Forelimb muscle (tissue), 1 donor: ENCODE results near the gene ACTN1. TPM values are rescaled to one million over a fixed set of nuclear protein-coding genes. Genes with fewer than 3 reads are reported as not detected.

Experiments used
- DNase-seq: peaks from one replicate; pipeline ENCODE4 v3.0.0-alpha.2; 2013; ENCODE audit warnings: low read depth
- polyA plus RNA-seq: library from polyadenylated mRNA; unstranded; fragments of 120-200 nt; gene quantifications from one replicate; pipeline ENCODE4 v1.2.1, GENCODE V29; 2013; ENCODE audit not compliant: insufficient read length

The ACTN1 gene
- polyA plus RNA-seq, 1 donor: 38.3 TPM

DNA sequence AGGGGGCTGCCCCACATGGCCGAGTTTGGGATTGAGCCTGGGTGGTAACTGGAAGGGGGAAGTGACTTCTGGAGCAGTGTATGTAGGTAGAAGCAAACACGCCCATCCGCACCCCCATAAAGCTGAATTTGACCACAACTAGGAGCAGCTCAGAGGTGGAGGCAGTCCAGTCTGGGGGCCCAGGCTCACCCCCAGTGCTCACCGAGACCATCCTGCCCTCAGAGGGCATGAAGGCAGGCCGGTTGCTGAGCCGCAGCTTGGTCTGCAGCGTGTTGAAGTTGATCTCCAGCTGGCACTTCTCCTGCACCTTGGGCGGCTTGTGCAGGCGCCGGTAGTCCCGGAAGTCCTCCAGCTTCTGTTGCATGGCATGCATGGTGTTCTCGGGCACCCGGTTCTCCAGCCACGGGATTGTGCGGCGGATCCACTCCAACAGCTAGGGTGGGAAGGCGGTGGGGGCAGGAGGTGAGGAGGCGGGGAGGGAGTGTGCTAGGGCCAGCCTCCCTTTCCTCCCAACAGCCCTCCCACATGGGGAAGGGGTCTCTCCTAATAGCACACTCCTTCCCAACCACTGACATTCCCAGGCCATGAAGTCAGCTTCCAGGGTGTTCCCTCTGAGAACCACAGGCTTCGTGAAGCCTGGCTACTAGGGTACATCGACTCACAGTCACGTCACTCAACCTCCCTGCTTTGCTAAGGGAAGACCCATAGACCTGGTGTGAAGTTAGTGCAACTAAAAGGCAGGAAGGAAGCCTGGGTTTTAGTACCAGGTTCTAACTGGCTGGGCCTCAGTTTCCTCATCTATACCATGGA, 87.0 kb downstream of the ACTN1 start:
- no peak for DNase-seq

DNA sequence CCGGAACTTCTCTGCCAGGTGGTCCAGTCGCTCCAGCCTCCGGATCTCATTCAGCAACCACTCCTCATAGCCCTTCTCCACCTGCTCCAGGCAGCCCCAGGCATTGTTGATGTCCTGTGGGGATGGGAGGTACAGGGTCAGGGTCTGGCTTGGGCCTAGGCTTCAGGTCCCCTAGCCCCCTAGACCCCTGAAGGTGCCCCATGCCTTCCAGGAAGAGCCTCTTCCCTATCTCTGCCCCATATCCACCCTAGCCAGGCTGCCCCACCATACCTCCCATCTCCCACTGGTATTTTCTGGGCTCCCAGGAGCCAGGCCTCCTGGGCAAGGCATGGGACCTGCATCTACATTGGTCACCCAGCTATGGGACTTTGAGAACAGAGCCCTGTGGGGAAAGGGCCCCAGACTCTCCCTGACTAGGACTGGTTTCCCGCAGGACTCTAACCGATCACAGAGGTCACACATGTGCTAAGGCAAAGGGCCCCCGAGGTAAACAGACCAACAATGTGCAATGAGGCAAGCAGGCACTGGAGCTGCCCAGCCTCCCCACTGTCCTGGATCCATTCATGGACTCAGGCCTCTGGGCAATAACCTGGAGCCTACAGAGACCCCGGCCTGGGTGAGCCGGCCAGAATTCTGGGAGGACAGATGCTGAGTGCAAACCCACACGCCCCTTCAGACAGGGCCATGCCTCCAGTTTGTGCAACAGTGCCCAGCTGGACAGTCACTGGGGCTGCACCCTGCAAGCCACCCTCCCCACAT, 88.8 kb downstream of the ACTN1 start:
- DNase-seq: no peak

DNA sequence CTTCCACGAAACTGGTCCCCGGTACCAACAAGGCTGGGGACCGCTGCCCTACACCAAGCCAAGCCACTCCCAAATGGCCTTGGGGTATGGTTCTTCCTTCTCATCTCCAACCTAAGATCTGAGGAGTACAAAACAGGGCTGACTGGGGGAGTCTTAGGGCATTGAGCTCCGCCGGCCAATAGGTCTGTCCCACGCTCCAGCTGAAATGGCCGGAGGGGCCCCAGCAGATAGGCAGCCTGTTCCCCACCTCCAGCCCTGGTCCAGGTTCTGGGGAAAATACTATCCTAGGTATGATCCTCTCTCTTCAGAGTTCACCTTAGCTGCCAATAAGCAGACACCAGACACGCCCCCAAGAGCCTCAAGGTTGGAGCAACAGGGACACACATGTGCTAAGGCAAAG, 90.2 kb downstream of the ACTN1 start:
- DNase-seq: no peak

DNA sequence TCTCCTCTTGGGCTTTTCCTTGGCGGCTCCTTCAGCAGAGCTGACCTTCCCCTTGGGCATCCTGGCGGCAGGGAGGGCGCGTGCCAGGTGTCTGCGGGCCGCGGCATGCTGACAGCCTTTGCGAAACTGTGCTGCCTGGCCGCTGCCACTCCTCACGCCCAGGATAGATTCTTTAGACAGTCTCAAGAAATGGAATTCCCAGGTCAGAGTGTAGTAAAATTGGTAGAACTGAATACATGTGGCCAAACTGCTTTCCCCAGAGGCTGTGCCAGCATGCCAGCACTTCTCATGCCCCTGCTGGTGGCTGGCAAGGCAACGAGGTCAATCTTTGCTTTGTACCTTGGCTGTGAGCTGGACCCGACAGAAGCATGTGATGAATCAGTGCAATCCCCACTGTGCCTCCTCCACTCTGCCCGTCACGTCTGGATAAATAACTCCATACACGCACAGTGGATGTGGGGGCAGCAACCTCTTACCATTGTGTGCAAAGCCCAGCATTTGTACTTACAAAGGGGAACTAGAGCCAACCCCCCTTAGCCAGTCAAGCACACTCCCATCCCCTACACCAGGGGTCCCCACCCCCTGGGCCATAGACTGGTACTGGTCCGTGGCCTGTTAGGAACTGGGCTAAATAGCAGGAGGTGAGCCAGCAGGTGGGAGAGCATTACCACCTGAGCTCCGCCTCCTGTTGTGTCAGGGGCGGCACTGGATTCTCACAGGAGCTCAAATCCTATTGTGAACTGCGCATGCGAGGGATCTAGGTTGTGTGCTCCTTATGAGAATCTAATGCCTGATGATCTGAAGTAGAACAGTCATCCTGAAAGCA, 90.9 kb downstream of the ACTN1 start:
- no peak for DNase-seq

DNA sequence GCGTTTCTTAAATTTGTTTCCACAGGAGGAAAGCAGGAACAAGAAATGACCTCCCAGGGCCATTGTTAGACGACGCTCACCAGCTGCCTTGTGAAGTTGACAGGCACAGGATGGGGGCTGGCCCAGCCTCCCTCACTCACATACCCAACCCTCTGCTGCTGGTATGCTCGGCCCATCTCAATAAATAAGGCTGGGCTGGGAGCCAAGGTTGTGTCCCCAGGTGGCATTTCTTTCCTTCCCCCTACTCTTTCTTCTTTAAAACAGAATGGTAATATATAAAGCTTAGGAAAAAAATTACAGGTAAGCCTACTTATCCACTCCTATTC, 93.0 kb downstream of the ACTN1 start:
- no peak for DNase-seq

DNA sequence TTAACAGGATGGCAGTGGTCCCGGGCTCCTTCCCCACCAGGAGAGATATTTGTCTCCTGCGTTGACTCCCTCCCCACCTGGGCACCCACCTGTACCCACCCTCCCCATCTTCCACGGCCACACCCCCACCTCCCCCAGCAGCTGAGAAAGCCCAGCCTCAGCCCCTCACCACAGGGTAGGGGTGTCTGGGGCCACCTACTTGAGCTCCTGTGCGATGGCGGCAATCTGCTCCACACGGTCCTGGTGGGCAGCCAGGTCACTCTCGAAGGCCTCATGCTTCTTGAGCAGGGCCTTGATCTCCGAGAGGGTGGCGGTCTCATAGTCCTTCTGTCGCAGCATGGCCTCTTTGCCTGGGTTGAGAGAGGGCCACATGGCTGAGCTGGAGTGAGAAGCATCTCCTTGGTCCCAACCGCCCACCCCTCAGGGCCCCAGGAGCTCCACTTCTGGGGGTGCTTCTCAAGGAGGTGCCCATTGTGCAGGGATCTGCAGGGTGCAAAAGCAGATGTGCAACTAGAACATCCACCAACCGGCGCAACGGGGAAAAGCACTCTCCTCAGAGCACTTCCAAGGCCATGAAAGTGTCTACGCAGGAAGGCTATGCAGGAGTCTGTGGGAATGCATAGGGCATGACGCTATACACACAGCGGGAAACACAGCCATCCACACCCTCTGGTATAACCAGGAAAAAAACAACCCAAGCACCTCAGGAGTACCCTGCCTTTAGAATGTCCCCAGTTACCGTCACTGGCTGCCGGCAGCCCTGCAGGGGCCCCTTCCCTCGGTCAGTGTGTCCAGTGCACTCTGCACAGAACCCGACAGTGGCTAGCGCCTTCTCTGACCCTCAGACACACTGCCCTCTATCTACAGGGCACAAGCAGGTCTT, 93.6 kb downstream of the ACTN1 start:
- DNase-seq: no peak

DNA sequence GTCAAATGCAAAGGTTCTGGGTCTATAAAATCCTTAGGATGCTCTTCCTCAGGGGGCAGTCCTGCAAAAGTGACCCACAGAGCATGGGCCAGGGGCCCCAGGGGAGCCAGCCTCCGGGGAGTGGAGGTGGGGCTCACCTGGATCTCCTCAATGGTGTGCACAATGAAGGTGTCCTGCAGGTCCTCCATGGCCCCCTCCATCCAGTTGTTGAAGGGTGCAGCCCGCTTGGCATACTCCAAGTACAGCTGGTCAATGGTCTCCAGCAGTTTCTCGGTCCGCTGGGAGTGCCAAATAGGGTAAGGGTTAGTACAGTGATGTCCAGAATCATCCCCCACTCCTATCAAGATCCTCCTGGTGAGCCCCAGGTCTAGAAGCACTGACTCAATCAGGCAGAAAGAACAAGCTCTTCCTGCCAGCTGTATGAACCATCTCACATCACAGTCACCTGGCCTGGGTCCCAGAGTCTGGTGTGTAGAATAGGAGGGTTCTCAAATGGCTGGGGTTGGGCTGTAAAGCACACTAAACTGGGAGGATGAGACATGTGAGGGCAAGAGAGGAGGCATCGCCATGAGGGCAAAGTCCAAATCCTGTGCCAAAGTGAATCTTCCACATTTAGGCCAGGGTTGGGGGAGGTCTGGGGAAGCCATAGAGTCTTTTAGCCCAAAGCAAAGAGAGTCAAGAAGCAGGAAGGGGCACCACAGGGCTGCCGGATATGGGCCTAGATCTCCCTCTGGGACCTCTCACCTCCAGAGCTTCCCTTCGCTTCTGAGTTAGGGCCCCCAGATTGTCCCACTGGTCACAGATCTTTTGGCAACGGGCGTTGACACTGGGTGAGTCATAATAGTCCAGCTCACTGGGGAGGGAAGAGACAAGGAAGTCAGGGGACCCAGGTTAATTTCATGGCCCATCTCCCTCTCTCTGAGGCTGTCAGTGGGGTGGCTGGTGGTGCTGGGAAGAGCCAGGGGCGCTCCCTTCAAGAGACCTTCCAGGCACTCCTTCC, 94.8 kb downstream of the ACTN1 start:
- no peak for DNase-seq

DNA sequence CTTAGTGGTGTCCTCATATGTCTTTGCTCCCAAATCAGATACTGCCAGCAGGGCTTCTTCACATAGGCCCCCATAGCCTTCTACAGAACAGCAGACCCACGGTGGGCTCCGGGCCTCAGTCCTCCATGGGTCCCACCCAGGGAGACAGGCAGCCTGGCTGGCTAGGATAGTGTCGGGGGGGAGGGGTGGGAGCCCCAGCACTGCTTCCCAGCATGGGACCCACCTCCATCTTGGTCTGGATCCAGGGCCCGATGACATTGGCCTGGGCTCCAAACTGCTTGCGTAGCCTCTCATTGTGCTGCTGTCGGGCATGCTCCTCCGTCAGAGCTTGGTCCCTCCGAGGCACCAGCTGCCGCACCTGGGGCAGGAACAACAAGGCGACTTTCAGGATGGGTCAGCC, 96.9 kb downstream of the ACTN1 start:
- DNase-seq: no peak

DNA sequence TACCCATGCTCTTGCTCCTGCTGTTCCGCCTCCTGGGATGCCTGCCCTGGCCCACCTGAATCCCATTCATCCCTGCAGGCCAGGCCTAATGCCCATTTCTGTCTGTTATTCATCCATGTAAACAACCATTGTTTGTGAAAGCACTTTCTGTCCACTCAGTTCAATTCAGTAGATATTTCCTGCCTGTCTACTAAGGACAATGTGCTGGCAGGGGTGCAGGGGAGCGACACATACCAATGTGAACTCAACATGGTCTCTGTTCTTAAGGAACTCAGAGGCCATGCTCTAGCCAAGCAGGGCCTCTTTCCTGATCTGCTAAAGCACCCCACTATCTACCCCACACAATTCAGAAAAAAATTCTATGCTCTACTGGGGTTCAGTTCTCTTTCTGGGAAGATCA, 97.7 kb downstream of the ACTN1 start:
- DNase-seq: no peak

DNA sequence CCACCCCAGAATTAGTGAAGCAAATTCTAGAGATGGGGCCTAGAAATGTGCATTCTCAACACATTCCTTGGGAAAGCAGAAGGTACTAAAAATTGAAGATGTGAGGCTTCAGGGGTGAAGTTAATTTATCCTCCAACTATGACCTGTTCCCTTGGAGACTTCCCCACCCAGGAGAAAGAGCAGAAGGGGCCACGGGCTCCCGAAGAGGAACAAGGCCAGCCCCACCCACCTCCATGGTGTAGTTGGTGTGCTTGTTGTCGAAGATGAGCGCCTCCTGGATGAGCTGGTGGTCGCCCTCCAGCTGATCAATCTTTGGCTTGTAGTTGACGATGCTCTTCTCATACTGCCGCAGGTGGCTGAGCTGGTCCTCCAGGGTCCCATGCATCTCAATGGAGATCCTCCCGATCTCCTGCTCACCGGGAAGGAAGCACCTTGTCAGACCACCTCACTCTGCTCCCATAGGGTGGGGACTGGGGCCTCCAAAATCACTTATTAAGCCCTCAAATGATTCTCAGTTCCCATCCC, 98.5 kb downstream of the ACTN1 start:
- DNase-seq: no peak

DNA sequence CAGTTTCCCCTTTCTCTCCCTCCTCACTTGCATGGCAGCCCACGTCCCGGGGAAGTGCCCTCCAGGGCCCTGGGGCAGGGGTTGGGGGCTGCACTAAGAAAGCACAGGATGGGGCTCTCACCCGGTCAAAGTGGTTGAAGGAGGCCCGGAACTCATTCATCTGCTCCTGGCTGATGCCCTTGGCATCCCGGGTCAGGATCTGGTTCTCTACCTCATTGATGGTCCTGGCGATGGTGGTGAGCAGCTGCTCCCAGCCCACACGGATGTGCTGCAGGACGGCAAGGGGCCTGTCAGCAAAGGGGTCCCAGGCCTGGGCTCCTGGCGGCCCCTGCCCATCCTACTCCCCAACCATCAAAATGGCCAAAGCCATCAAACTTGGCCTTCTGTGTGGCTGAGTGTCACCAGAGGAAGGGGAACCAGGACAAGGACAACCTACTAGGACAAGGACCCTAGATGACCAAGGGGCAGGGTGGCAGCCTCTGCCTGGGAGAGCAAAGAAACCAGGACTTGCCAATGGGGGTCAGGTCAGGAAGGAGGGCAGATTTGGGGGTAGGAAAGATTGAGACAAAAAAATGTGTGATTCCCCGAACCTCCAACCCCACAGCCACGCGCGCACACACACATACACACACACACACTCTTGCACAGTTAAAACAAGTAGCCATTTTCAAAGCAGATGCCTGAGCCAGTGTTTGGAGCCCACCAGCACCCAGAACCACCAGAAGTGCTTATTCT, 99.1 kb downstream of the ACTN1 start:
- DNase-seq: no peak

DNA sequence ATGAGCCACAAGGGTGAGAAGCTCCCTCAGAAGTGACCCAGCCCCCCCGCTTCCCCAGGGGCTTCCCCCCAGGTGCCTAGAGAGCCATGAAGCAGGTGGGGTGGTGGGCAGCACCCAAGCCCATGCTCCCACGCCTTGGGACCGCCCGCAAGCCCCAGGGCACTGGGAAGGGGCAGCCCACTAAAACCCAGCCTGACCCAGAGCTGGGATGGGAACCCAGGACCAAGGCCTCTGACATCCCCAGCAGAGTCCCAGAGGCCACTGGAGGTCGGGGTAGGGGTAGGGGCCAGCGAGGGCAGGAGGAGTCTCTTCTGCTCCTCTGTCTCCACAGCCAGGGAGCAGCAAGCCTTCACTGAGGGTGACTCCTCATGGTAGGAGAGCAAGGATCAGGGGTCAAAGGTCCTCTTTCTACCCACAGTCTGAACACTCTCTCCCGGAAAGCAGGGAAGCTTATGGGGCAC, 99.8 kb downstream of the ACTN1 start:
- no peak for DNase-seq

DNA sequence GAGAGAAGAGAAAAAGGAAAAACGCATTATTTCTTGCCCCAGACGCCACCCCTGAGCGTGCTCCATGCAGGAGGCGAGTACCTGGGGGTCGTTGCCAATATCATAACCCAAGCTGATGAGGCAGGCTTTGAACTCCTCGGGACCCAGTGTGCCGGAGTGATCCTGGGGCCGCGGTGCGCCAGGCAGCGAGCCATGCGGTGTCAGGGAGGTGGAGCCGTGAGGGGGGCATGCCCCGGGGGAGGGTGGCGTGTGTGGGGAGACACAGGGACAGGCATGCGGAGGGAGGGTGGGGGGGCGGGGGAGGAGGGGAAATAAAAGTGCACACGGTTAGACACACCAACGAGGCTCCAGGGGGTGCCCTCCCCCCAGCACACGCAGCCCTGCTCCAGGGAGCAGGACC, 100.2 kb downstream of the ACTN1 start:
- no peak for DNase-seq

DNA sequence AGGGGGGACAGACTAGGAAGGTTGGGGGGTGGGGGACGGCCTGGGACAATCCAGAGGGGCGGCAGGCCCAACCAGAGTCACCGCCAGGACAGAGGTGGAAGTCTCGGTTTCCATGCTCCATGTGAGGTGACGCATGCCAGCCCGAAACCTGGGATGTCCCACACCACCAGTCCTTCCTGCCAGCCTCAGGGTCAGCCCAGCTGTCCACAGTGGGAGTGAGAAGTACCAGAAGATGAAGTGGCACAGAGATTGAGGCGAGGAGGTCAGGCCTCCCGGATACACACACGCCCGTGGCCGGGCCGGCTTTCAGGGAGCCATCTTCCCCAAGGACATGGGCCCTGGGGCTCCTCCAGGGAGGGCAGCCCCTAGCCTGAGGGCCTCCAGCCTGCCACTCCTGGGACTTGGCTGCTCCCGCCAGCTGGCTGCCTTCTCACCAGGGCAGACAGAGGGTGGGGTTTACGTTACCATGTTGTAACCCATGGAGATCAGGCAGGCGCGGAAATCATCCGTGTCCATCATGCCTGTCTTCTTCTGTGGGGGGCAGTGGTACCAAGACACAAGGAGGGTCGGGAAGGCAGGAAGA, 101.0 kb downstream of the ACTN1 start:
- DNase-seq: no peak

DNA sequence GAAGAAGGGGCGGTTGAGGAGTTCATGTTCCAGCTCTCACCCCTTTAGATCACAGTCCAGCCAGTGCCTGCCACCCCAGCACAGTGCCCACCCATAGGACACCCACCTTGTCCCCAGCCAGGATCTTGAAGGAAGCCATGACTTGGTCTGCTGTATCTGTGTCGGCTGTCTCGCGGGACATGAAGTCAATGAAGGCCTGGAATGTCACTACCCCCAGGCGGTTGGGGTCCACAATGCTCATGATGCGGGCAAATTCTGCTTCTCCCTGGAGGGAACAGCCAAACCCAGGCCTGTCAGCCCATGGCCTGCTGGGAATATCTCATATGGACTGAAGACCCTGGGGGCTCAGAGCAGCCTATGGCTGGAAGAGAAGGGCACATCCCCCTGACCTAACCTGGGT, 102.1 kb downstream of the ACTN1 start:
- no peak for DNase-seq

DNA sequence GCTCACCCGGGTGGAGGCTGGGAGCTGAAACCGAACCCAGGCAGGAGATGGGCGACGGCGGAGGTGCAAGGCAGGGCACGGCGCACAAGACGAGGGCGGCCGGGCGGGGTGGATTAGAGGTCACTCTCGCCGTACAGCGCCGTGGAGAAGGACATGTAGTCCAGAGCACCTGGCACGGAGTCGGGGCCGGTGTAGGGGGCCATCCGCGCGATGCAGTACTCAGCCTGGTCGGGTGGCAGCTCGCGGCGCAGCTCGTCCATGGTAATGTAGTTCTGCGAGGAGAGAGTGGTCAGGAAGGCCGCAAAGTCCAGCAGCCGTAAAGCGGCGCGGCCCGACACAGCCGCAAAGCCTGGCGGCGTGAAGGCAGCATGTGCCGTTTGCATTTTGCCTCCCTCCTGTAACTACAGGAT, 104.4 kb downstream of the ACTN1 start:
- no peak for DNase-seq

DNA sequence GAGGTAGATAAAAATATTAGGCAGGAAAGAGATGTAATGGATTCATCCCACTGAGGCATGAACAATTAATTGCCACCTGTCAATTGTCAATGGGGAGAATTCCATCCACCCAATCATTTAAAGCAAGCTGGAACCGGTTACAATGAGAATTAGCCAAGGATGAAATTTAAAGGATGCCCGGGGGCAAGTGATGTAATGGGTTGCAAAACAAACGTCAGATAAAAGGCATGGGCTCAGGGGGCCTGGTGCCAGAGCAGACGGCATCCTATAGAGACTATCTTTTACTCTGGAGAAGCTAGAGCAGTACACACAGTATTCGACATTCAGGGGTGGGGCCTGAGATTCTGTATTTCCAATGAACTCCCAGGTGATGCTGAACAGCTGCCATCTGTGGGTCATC, 105.7 kb downstream of the ACTN1 start:
- no peak for DNase-seq

DNA sequence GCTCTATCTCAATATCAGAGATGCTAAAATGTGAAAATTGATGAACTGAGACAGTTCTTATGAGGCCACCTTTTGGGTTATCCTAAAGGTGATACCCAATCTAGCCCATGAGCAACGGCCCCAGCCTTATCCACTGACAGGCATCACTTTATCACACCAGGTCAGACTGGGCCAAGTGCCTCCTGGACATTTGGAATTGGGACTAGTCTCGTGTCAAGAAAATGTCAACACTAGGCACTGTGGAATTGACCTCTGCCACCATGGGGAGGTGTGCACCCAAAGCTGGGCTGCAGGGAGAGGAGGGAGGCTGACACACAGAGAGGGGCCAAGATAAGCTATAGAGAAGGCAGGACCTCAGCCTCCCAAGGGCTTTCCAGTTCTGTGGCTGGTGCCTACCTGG, 107.7 kb downstream of the ACTN1 start:
- DNase-seq: no peak

DNA sequence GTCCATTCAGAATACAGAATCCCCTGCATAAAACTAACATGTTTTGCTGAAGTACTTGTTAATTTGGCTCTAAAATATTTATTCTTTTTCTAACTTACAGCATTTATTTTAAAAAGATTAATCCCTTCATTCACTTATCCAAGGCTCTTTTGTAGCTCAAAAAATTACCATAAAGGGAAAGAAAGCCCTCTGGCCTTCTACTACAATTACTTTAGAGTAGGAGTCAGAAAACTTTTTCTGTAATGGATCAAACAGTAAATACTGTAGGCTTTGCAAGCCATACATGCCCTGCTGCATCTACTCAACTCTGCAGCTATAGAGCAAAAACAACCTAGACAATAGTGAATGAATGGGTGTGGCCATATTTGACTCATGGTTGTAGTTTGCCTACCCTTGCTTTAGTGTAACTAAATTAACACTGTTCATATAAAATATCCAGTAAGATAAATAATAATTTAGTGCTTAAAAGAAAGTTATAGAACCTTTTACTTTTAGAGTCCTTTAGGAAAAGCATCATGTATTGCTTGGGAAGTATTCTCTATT, 112.0 kb downstream of the ACTN1 start:
- no peak for DNase-seq
